Loucy (cell line): Measurements from ENCODE around the gene NOTCH3.

Experiments
- EZH2phosphoT487 ChIP-seq: fragments of 200-600 bp; IDR thresholded peaks from 2 replicates; pipeline ENCODE4 v1.6.1; 2018; ENCODE audit warnings: antibody characterized with exemption, mild to moderate bottlenecking, moderate library complexity, borderline replicate concordance
- TF ChIP-seq, protein P1 (sequence below): fragments of 200-600 bp; sonication (generic); conservative IDR thresholded peaks from 2 replicates; pipeline ENCODE4 v1.5.1; 2014; ENCODE audit warnings: mild to moderate bottlenecking, antibody characterized with exemption, low read length

DNA sequence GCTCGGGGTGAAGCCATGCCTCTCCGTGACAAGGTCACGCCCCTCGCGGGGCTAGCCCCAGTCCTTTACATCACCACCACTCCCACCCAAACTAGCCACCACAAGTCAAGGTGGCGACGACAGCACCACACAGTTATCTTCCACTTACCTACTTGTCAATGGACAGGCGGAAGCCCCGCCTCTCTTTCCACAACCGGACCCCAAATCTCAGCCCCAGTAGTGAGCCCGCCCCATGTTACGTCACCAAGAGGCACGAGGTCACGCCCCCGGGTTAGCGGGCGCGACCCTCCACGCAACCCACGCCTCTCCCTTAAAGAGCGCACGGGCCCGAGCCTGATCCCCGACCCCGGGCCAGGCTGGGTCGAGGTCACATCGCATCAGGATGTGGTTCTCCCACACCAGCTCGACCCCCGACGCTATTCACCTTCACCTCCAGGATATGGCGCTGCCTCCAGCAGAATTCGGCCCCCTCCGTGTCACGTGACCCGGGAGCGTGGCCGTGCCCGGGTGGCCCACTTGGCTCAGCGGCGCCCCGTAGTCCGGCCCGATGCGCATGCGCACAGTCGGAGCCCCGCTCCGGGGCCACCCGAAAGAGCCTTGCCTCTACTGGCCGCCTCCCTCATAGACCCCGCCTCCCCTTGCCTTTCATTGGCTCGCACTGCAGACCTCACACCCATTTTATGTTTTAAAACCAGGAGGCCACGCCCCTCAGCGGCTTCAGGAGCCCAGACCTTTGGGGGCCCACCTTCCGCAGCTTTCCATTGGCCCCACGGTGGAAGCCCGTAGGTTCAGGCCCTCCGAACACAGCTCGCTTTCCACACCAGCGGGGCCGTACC, 75.3 kb downstream of the NOTCH3 start:
- TF ChIP-seq, protein P1, sequence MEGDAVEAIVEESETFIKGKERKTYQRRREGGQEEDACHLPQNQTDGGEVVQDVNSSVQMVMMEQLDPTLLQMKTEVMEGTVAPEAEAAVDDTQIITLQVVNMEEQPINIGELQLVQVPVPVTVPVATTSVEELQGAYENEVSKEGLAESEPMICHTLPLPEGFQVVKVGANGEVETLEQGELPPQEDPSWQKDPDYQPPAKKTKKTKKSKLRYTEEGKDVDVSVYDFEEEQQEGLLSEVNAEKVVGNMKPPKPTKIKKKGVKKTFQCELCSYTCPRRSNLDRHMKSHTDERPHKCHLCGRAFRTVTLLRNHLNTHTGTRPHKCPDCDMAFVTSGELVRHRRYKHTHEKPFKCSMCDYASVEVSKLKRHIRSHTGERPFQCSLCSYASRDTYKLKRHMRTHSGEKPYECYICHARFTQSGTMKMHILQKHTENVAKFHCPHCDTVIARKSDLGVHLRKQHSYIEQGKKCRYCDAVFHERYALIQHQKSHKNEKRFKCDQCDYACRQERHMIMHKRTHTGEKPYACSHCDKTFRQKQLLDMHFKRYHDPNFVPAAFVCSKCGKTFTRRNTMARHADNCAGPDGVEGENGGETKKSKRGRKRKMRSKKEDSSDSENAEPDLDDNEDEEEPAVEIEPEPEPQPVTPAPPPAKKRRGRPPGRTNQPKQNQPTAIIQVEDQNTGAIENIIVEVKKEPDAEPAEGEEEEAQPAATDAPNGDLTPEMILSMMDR, result no peak
- no peak for TF ChIP-seq EZH2phosphoT487
